Type B pancreatic cell (in vitro differentiated cells): ENCODE data around the gene RHNO1. TPM values are rescaled to one million over a fixed set of nuclear protein-coding genes. Genes with fewer than 3 reads are reported as not detected.

Experiments used
- DNase-seq: peaks from one replicate; pipeline ENCODE4 v3.0.0; 2021; ENCODE audit warnings: mixed read lengths; ENCODE audit not compliant: unreplicated experiment; ENCODE audit errors: extremely low spot score
- H3K27ac Mint-ChIP-seq: 2 replicates; pipeline ENCODE4 v1.8.0; 2021; ENCODE audit warnings: mild to moderate bottlenecking, mixed read lengths
- H3K27me3 Mint-ChIP-seq: 2 replicates; pipeline ENCODE4 v1.8.0; 2021; ENCODE audit warnings: mixed read lengths
- H3K36me3 Mint-ChIP-seq: 2 replicates; pipeline ENCODE4 v1.8.0; 2021; ENCODE audit warnings: mixed read lengths
- H3K4me1 Mint-ChIP-seq: one replicate; pipeline ENCODE4 v1.8.0; 2021; ENCODE audit warnings: mixed read lengths; ENCODE audit not compliant: unreplicated experiment
- H3K4me3 Mint-ChIP-seq: 2 replicates; pipeline ENCODE4 v1.8.0; 2021; ENCODE audit warnings: mild to moderate bottlenecking, mixed read lengths
- H3K9me3 Mint-ChIP-seq: 2 replicates; pipeline ENCODE4 v1.8.0; 2021; ENCODE audit warnings: mixed read lengths
- total RNA-seq: library from RNA; stranded (reverse); gene quantifications from 2 replicates; pipeline ENCODE4 v1.2.1, GENCODE V29; 2021; ENCODE audit warnings: low replicate concordance
- TF ChIP-seq, protein P1 (sequence below): fragments of 200-600 bp; sonication (generic); conservative IDR thresholded peaks from 2 replicates; pipeline ENCODE4 v1.5.0; 2021; ENCODE audit warnings: antibody characterized with exemption, mild to moderate bottlenecking

Gene RHNO1
- total RNA-seq, 1 donor from 2014 or later, result 46.8 TPM

DNA sequence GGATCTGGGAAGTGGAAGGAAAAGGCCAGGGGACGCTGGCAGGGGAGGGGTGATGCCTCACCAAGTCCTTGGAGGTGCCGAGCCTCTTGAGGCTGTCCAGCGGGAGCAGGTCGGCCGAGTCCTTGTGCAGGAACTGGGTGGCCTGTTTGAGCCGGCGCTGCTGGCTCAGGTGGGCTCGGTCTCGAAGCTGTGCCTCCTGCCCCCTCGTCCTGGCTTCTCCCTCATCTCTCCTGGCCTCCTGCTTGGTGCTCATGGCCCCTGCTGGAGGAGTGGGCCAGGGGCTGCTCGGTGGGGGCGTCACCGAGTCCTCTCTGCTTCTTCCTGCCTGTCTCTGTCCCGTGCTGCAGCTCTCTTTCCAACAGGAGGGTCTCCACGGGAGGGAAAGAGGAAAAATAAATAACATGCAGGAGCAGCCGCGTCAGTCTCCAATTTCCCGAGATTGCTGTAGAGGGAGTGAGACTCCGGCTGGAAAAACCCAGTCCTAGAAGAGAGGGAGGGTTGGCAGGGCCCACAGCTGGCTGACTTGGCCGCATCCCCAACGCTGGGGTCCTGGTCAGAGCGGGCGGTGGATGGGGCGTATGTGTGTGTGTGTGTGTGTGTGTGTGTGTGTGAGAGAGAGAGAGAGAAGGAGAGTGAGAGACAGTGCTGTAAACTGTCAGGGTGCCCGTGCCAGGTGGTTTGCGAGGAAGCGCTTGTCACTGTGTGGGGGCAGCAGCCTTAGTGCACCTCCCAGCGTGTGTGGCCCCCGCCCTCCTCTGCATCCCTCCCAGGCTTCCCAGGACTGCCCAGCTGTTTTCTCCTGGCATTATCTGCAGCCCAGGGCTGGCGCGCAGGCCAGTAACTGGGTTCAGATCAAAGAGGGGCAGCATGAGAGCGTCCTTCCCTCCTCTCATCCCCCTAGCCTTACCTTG, 42.2 kb upstream of the RHNO1 start, which contains the start of gene NRIP2:
NRIP2 (minus strand) TSS at position 455 of the 911 bp plus-strand sequence; CDS start at position 403, 52 bp downstream.
- TF ChIP-seq, protein P1, sequence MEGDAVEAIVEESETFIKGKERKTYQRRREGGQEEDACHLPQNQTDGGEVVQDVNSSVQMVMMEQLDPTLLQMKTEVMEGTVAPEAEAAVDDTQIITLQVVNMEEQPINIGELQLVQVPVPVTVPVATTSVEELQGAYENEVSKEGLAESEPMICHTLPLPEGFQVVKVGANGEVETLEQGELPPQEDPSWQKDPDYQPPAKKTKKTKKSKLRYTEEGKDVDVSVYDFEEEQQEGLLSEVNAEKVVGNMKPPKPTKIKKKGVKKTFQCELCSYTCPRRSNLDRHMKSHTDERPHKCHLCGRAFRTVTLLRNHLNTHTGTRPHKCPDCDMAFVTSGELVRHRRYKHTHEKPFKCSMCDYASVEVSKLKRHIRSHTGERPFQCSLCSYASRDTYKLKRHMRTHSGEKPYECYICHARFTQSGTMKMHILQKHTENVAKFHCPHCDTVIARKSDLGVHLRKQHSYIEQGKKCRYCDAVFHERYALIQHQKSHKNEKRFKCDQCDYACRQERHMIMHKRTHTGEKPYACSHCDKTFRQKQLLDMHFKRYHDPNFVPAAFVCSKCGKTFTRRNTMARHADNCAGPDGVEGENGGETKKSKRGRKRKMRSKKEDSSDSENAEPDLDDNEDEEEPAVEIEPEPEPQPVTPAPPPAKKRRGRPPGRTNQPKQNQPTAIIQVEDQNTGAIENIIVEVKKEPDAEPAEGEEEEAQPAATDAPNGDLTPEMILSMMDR, result no peak
- H3K27ac Mint-ChIP-seq, result peak within 1 kb of the TSS; percentile 66
- DNase-seq, result no peak
- H3K4me1 Mint-ChIP-seq, result peaks cover 21% of the 10 kb centered on the region
- H3K9me3 Mint-ChIP-seq, result no peaks in the 10 kb centered on the region
- peaks cover 26% of the 10 kb centered on the region for H3K36me3 Mint-ChIP-seq
- H3K27me3 Mint-ChIP-seq, result peaks cover 6% of the 10 kb centered on the region
- H3K4me3 Mint-ChIP-seq, result peak within 1 kb of the TSS; percentile 65

DNA sequence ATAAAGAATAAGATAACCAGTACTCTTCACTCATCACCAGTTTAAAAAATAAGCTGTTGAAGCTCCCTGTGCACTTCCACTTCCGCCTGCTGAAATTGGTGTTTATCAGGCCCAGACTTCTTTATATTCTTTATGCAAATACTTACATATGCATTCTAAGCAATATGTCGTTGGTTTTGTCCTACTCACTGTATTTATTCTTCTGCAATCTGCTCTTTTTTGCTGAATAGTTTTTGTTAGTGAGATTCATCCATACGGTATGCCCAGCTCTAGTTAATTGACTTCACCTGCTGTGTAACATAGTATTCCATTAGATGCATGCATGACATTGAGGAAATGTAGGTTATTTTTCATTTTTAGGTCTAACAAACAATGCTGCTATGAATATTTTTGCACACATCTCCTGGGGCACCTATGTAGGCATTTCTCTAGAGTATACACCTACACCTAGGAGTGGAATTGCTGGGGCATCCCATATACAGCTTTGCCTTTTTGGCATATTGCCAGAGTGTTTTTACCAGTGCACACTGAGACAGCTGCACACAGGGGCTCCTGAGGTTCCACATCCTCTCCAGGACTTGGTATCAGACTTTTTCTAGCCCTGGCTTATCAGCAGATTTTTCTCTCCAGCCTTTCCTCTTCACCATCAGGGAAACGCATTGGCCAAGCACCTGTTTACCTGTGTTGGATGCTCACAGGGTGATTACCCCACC, 41.2 kb upstream of the RHNO1 start:
- TF ChIP-seq, protein P1, result no peak
- peaks cover 6% of the 10 kb centered on the region for H3K27me3 Mint-ChIP-seq
- no peak for DNase-seq
- no peak overlapping the region for H3K27ac Mint-ChIP-seq
- peaks cover 21% of the 10 kb centered on the region for H3K4me1 Mint-ChIP-seq
- no peak overlapping the region for H3K4me3 Mint-ChIP-seq
- peaks cover 21% of the 10 kb centered on the region for H3K36me3 Mint-ChIP-seq
- no peaks in the 10 kb centered on the region for H3K9me3 Mint-ChIP-seq

DNA sequence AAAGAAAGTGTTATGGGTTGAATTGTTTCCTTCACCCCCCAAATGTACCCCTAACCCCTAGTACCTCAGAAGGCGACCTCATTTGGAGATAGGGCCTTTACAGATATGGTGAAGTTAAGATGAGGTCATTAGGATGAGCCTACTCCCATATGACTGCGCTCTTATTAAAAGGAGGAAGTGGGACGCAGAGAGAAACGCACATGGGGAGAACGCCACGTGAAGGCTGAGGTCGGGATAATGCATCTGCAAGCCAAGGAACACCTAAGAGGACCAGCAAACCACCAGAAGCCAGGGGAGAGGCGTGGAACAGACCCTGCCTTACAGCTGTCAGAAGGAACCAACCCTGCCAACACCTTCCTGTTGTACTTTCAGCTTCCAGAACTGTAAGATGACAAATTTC, 40.4 kb upstream of the RHNO1 start:
- Mint-ChIP-seq H3K27ac (no peak overlapping the region), H3K9me3 (no peaks in the 10 kb centered on the region), H3K36me3 (peaks cover 19% of the 10 kb centered on the region), H3K27me3 (peaks cover 6% of the 10 kb centered on the region), H3K4me3 (no peak overlapping the region), H3K4me1 (peaks cover 21% of the 10 kb centered on the region)
- TF ChIP-seq, protein P1, result no peak
- DNase-seq, result no peak

DNA sequence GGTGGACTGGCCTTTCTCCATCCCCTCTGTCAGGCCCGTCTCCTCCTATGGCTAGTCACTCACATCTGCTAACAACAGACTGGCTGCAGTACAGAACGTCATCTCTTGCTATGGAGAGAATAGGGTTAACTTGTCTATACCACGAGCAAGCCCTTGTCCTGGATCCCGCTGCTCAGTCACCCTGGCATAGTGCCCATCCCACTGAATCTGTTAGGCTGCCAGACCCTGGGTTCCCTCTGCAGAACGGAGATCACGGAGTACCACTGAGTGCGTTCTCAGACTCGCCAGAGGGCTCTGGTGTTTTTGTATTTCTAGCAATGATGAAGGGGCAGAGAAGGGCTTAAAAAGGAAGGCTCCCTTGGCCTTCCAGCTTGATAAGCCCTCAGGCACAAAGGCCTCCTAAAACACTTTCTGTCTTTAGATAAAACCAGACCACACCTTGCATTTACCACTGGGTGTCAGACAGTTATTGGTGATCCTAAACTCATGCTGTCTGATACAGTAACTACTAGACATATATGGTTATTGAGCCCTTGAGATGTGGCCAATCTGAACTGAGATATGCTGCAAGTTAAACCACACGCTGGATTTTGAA, 35.9 kb upstream of the RHNO1 start:
- Mint-ChIP-seq H3K4me3 (no peak overlapping the region), H3K27me3 (no peaks in the 10 kb centered on the region), H3K9me3 (no peaks in the 10 kb centered on the region), H3K36me3 (peaks cover 18% of the 10 kb centered on the region), H3K4me1 (peaks cover 12% of the 10 kb centered on the region), H3K27ac (no peak overlapping the region)
- no peak for DNase-seq
- TF ChIP-seq, protein P1, result no peak

DNA sequence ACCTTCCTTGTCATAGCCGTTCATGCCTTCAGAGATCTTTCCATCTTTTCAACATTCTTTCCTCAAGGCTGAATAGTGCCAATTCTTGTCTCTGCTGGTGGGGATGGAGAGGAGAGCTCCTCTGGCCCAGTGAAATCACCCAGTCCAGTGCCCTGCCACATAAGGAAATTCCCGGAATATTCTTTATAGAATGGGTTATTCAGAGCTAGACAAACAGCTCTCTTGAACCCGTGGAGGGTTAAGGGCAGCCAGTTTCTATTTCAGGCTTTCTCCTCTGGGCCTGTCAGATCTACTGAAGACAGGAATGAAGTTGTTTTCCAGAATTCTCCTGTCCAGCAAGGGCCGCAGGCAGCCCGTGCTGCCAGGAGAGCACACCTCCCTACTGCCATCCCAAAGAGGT, 34.1 kb upstream of the RHNO1 start:
- DNase-seq, result no peak
- TF ChIP-seq, protein P1, result no peak
- no peak overlapping the region for H3K4me3 Mint-ChIP-seq
- H3K36me3 Mint-ChIP-seq, result peaks cover 22% of the 10 kb centered on the region
- no peak overlapping the region for H3K27ac Mint-ChIP-seq
- H3K9me3 Mint-ChIP-seq, result no peaks in the 10 kb centered on the region
- peaks cover 16% of the 10 kb centered on the region for H3K4me1 Mint-ChIP-seq
- H3K27me3 Mint-ChIP-seq, result no peaks in the 10 kb centered on the region
